Activated CD4-positive, CD25-positive, alpha-beta regulatory T cell (primary cell): ENCODE data around the gene C6orf163.

Source experiments
- DNase-seq, 4 experiments: peaks; one replicate each; lab custom pipeline; 2025; lab: John Stamatoyannopoulos, UW

C6orf163 gene

DNA sequence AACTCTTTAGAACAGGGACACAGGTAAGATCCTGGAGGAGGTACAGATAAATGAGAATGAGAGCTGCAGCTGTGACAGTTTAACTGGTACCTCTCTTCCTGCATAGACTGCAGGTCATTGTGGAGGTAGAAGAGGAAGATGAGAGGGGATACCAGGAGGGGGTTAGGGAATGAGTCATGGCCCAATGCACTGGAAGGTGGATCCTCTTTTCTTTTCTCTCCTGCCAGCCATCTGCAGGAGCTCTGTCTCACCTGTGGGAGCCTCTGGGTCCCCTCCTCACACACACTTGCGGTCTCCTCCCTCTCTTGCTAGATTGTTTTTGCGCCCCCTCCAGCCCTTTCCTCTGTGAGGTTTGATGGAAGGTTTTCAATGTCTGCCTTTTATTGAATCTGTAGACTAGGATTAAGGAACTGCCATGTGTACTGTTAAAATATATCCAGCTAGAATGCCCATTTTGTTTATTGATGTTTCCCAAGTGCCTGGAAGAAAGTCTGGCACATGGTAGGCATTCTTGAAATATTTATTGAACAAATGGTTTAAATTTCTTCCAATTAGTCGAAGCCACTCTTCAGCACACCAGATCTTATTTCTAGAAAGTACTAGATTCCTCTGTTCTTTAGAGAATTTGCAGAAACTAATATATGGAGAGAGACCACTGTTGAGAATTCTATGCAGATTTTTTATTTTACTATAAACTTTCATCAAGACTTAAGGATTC, 13.0 kb downstream of the C6orf163 start:
- DNase-seq = no peak

DNA sequence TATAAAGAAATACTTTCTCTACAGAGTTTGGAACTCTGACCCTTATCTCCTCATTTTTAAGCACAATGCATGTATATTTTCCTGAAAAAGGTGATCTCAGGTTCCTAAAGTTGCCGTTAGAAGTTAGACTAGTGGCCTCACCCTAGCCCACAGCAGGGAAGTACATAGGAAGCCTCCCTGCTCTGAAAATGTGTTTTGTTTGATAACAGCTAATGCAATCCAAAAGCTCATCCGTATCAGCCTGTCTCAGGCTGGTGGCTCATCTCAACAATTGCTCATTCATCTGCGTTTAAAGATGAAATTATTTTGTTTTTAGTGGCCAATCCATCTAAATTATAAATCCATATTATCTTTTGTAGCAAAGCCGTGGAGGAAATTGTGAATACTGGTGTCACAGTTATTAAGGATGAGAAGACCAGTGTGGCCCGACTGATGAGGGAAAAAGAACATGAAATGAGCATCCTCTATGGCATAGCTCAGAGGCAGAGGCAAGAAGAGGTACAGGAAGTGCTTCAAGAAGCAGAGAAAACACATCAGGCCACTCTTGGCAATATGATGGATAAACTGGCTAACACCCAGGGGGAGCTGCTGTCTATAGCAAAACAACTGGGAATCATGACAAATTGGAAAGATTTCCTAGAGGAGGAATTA, 20.1 kb downstream of the C6orf163 start:
- DNase-seq = no peak

DNA sequence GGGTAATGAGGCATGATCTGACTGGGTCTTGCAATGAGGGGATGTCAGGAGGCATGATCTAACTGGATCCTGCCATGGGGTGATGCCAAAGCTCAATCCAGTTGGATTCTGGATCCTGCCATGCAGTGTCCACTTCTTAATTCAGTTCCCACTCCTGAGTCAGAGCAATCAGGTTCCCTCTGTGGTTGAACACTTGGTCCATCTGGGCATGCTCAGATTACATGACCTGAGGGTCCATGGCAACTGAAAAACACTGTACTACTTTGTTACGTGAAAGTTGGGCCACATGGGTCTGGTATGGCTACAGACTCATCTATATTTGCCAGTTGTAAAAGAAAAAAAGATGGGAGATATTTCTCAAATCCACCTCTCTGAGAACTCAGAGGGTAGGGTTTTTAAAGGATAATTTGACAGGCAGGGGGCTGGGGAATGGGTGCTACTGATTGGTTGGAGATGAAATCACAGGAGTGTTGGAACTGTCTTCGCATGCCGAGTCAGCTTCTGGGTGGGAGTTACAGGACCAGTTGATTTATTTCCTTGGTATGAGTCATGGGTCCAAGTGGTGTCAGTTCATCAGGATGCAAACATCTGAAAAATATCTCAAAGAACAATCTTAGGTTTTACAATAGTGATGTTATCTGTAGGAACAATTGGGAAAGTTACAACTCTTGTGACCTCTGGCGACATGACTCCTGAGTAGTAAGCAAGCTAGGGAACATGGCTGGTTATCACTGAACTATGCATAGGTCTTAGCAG, 21.6 kb downstream of the C6orf163 start:
- DNase-seq = no peak

DNA sequence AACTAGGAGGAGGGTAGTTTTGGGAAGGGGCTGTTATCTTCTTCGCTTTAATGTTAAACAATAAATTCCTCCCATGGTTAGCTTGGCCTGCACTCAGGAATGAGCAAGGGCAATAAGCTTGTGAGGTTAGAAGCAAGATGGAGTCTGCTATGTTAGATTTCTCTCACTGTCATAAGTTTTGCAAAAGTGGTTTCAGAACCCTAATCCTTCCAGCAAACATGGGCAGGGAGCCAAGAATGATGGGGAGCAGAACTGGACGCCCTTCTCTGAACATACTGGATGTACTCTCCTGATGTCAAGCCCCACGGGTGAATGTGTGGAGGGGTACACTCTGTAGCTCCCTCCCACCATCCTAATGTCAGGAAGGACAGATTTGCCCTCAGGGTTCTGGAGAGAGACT, 22.3 kb downstream of the C6orf163 start:
- no peak for DNase-seq

DNA sequence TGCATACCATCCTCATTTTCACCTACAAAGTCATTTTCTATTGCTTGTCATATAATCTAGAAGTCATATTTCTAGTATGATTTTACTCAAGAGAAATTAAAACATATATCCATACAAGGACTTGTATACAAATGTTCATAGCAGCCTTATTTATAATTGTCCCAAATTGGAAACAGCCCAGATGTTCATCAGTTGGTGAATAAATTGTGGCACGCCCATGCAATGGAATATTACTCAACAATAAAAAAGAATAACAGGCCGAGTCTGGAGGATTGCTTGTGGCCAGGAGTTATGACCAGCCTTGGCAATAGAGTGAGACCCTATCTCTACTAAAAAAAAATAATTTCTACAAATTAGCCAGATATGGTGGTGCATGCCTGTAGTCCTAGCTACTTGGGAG, 28.8 kb downstream of the C6orf163 start:
- no peak for DNase-seq

DNA sequence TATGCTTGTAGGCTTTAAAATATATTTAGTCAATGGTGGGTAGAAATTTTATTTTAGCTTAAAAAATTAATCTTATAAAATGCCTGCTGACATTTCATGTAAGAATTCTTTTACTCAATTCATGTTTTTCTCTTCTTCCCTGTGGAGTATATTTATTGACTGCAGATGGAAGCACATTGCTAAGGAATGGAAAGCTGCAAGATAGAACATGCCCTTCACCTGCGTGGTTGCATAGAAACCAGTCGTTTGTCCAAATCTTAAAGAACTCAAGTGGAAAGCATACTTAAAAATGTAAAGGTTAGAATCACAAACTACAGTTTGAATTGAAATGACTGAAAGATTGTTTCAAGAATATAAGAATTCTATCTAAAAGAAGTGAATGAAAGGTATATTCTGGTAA, 30.7 kb downstream of the C6orf163 start:
- DNase-seq = no peak

DNA sequence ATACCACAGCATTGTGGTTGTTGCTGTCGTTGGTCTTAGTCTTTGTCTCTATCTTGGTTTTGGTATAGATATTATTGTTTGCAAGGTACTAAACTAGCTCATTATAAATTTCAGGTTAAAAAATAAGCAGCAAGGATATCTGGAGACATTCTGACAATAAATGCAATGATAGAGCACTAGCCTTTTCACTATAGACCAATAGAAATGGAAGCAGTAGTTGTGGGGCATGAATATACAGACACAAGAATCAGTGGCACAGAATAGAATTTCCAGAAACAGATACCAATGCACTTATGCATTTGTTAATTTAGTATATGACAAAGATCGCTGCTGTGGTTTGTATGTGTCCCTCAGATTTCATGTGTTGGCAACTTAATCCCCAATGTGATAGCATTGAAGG, 32.0 kb downstream of the C6orf163 start:
- no peak for DNase-seq

DNA sequence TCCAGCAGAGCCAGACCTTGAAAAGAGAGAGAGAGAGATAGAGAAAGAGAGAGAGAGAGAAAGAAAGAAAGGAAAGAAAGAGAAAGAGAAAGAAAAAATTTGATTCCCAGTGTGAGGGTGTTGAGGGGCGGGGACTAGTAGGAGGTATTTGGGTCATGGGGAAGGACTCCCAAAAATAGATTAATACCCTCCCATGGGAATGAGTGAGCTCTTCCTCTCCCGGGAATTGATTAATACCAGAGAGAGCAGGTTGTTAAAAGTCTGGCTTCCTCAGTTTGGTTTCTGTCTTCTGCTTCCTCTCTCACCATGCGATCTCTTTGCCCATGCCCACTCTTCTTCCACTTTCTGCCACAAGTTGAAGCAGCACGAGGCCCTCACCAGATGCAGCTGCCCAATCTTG, 34.3 kb downstream of the C6orf163 start:
- no peak for DNase-seq

DNA sequence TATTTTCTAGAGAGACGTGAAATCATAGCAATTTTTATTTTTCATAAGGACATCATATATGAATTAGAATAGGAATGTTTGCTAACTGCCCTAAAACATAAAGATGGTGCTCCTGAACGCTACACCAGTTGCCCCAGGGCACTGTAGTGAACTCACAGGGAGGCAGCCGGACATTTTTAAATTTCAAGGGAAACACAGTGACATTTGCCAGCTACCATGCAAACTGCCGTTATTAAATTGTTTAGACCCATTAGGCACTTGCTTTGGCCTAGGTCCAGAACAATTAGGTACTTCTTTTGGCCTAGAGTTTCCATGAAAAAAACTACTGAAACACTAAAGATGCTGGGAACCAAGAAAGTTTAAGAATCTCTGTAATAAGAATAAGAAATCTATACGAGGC, 38.2 kb downstream of the C6orf163 start:
- DNase-seq = no peak

DNA sequence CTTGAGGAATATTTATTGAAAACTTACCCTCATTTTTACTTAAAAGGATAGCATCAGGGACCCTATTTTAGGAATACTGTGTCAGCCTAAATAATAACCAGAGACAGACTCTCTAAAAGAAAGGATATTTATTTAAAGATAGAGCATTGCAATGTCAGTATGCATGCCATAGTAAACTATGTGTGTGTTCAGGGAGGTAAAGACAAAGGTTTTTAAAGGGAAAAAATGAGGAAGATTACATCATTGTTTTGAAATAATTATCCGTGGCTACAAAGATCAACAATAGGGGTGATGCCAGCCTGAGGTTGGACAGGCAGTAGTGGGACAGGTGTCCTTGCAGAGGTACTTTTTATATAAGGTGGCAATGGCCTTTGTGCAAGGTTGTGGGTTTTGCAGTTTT, 39.4 kb downstream of the C6orf163 start:
- no peak for DNase-seq

DNA sequence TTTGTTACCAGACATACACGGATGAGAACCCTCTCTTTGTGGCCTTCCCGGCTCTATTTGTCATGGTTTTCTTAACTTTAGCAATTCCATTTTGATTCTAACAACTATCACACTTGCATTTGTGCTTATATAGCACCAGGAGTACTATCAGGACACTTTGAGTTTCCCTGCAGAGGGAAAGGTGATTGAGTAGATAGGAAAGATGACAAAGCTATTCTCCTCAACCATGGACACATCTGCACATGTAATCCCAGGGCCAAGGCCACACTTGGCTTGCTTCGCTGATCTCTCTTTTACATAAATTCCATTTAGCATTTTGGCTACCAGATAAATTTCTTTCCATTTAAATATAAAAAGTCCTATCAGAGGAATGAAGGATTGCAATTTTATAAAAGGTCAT, 39.8 kb downstream of the C6orf163 start:
- no peak for DNase-seq

DNA sequence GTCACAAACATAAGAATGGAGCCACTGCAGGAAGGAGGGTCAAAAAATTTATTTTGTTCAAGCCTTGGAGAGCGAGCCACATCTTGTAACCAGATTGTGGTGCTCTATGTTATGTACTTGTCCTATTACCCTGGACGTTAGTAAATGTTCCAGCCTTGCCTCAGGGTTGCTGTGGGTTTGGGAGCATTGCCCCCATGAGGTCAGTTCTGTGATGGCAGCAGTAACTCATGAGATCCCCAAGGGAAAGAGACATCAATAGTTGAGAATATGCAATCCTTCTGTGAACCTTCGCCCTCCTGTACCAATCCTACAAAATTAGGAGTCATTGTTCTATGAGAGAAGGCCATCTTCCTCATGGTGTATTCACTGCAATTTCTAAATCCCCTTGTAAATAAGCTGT, 46.7 kb downstream of the C6orf163 start:
- DNase-seq = no peak

DNA sequence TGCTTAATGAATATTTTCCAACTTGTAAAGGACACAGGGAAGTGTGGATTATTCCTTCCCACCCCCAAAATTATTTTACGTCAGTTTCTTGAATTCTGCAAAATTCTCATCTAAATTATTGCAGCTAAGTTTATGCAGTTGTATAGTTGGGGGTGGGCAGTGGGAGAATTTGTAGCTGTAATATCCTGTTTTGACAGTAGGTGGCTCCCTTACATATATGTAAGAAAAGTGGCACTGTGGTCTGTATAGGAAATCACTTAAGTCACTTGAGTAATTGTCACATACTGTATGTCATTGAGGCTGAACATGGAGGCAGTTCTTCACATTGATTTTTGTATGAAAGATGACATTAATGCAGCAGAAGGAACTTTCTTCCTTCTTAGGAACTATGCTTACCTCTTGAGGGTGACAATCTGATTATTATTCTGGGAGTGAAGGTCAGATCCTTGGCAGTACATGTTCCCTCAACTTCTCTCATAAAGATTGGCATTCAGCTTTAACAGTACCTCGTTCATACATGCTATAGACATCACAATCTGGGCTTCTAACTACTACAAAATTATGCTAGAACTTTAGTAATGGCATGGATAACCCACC, 48.5 kb downstream of the C6orf163 start:
- no peak for DNase-seq

DNA sequence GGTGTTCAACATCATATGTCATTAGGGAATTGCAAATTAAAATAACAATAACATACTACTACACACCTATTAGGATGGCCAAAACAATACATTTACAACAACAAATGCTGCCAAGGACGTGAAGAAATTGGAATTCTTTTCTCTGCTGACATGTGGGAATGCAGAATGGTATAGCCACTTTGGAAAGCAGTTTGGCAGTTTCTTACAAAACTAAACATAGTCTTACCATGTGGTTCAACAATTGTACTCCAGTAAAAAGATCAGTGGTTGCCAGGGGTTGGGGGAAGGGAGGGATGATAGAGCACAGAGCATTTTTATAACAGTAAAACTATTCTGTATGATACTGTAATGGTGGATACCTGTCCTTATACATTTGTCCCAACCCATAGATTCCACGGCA, 50.8 kb downstream of the C6orf163 start:
- no peak for DNase-seq

DNA sequence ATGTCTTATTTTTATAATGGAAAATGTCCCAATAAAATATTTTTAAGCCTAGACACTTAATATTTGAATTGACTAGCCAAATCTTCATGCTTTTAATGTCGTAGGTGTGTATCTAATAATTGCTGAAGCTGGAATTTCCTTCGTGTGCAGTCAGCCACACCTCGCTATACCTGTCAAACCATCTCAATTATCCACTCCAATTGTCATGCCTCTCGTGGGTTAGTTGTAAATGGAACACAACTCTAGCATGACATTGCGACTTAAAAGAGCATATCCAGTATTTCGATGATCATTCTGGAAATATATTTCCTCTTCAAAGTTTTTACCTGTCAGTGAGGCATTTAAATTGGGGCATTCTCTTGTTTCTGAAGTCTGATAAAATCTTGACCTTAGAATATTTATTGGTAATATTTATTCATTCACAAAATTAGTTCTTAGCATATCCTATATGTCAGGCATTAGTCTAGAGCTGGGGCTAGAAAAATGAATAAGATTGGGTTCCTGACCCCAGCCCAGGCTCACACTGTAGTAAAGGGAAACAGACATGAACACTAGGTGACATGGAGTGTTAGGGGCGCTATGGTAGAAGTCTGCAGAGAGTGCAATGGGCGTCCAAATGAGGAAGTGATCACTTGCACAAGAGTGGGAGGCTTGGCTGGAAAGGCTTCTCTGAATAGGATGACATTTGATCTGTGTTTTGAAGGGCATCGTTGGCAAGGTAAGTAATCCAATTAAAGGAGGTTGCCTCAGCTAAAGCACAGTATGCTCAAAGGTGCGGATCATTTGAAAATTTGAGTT, 52.2 kb downstream of the C6orf163 start:
- no peak for DNase-seq

DNA sequence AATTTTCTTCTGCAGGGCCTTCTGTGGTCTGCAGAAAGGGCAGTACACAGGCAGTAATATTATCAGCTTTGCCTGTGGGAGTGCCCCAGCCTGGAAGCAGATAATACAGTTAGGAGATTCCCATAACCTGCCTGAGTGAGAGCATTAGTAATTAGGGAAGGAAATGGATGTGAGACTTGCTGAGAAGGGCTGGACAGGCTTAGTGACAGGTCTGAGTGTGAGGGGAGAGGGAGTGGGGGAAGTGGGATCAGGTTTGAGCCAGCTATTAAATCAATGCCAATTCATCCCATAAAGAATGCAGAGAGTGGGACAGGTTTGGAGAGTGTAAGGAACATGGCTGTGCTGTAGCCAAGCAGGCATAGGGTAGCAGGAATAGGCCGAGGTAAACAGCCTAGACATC, 53.0 kb downstream of the C6orf163 start:
- no peak for DNase-seq

DNA sequence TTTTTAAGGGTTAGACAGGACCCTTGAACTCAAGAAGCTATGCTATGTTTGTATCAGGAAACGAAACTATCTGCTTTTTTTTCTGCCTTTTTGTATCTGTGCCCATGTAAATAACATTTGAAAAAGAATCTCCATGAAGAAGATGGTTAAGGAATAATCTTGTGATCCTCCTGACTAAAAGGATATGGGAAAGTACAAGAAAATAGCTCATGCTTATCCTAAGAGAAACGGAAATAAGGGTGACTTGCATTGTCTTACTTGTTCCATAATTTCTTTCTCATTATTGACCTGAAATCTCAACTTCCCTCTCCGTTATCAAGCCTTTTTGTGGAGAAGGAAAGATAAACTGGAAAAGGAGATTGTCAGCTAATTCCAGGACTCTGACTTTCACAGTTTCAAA, 57.2 kb downstream of the C6orf163 start:
- no peak for DNase-seq

DNA sequence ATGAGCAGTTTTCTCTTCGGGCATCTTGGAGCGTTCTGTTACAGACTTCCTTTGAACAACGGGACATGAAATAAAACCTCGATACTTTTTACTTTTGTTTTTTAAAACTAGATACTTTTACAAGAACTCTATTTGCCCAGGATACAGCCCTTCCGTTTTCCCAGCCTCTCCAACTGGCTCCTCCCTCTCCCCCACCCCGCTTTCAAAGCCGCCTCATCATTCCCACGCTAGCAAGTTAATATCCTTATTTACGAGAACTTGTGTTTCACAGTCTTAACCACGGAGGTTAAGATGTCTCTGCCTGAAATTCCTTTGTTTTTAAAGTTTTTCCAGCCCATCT, 62.9 kb downstream of the C6orf163 start:
- DNase-seq = no peak

DNA sequence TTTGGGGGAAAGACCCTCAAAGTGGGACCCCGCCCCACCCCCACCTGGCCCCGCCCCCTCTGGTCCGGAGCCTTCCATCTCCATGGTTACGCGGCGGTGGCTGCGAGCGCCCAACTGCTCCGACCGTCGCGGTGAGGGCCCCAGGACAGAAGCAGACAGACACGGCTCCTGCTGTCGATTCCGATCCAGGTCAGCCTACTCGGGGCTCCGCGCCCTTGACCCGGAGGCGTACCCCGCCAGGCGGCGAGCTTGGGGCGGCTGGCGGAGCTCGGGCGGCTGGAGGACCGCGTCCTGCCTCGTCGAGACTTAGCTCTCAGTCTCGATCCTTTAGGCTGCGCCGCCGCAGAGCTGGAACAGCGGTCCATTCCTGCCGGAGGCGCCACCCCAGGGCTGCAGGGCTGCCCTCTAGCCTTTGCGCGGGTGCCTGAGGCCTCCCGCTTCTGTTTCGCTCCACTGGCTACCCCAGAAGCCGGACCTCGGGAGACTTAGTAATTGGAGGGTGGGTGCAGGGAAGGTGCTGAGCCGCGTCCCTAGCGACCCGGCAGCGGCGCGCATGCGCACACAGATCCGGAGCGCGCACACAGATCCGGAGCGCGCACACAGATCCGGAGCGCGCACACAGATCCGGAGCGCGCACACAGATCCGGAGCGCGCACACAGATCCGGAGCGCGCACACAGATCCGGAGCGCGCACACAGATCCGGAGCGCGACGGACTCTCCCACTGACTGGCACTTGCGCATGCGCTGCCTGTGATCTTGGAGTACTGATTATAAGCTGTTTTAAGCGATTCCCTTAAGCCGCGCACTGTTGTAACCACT, 63.5 kb downstream of the C6orf163 start, which contains the start of gene CFAP206:
TSS of gene CFAP206 (plus strand) at position 72 of the 820 bp plus-strand sequence. CDS start 1,868 bp downstream, outside the sequence.
- DNase-seq = peak; percentile 50 to 72 (median 66)

DNA sequence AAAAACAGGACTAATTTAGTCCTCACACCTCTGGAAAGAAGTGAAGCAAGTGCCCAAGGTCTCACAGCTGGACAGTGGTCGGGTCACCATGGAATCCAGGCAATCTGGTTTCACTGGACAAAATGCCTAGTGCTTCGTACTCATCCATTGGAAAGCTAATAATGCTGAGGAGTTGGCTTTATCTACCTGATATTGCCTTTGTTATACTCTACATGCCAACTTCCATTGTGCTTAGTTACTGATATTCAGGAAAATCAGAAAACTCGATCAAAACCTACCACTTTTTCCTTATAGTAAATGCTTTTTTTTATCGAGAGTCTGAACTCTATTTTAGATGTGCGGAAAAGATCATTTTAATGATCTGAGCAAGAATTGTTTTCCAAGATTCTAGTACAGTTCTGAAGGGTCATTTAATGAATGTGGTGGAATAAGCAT, 64.1 kb downstream of the C6orf163 start:
- no peak for DNase-seq
